CD4-positive, alpha-beta T cell treated with Interleukin-21 for 1 hour (primary cell): Measurements from ENCODE around the gene UBE2O.

ENCODE experiments used
- DNase-seq: peaks from one replicate; pipeline ENCODE4 v3.0.0-alpha.2; 2020

UBE2O gene

GRCh38 chr17:76484228-76484725, 31.3 kb upstream of the UBE2O start:
- DNase-seq = no peak

GRCh38 chr17:76481071-76481655, 28.2 kb upstream of the UBE2O start:
- DNase-seq = no peak

- DNase-seq = no peak
Measured at GRCh38 chr17:76480632-76481031, 27.7 kb upstream of the UBE2O start.

GRCh38 chr17:76479515-76480060, 26.6 kb upstream of the UBE2O start:
- no peak for DNase-seq

- no peak for DNase-seq
Measured at GRCh38 chr17:76478730-76479514, 26.0 kb upstream of the UBE2O start.

- DNase-seq = no peak
Measured at GRCh38 chr17:76478097-76478496, 25.1 kb upstream of the UBE2O start.

- DNase-seq = no peak
Measured at GRCh38 chr17:76477576-76477975, 24.6 kb upstream of the UBE2O start.

- DNase-seq = no peak
Measured at GRCh38 chr17:76476736-76477135, 23.8 kb upstream of the UBE2O start.

- DNase-seq = no peak
Measured at GRCh38 chr17:76475302-76475701, 22.4 kb upstream of the UBE2O start.

- no peak for DNase-seq
Measured at GRCh38 chr17:76474894-76475293, 21.9 kb upstream of the UBE2O start.

- no peak for DNase-seq
Measured at GRCh38 chr17:76474238-76474637, 21.3 kb upstream of the UBE2O start.

- no peak for DNase-seq
Measured at GRCh38 chr17:76473541-76473985, 20.6 kb upstream of the UBE2O start.

- no peak for DNase-seq
Measured at GRCh38 chr17:76472726-76473125, 19.8 kb upstream of the UBE2O start.

GRCh38 chr17:76472258-76472645, 19.3 kb upstream of the UBE2O start:
- no peak for DNase-seq

- DNase-seq = no peak
Measured at GRCh38 chr17:76471498-76472257, 18.7 kb upstream of the UBE2O start.

GRCh38 chr17:76469991-76470739, 17.2 kb upstream of the UBE2O start:
- no peak for DNase-seq

GRCh38 chr17:76469076-76469990, 16.4 kb upstream of the UBE2O start:
- no peak for DNase-seq

GRCh38 chr17:76468634-76469010, 15.7 kb upstream of the UBE2O start:
- DNase-seq = no peak

- no peak for DNase-seq
Measured at GRCh38 chr17:76467809-76468633, 15.1 kb upstream of the UBE2O start.

- no peak for DNase-seq
Measured at GRCh38 chr17:76467366-76467765, 14.4 kb upstream of the UBE2O start, which contains the start of gene AANAT. AANAT (plus strand) TSS chr17:76467603; CDS start chr17:76468747, 1,144 bp downstream.

- DNase-seq = no peak
Measured at GRCh38 chr17:76466775-76467130, 13.8 kb upstream of the UBE2O start.
